Smooth muscle cell (in vitro differentiated cells): ENCODE data around the gene PMVK. TPM values are rescaled to one million over a fixed set of nuclear protein-coding genes. Genes with fewer than 3 reads are reported as not detected.

Source experiments
- DNase-seq: peaks from one replicate; lab custom pipeline; 2025; ENCODE audit not compliant: unreplicated experiment; lab: John Stamatoyannopoulos, UW
- H2AFZ ChIP-seq: fragments of 200-600 bp; sonication (generic); 2 replicates; pipeline ENCODE4 v1.6.0; 2016; ENCODE audit warnings: antibody characterized with exemption, low read depth, mild to moderate bottlenecking
- H3F3A ChIP-seq: fragments of 200-600 bp; sonication (generic); 2 replicates; pipeline ENCODE4 v1.6.0; 2017; ENCODE audit warnings: antibody characterized with exemption, low read depth
- H3K27ac ChIP-seq: fragments of 200-600 bp; sonication (generic); 2 replicates; pipeline ENCODE4 v1.5.1; 2016; ENCODE audit warnings: low read depth, mild to moderate bottlenecking
- H3K27me3 ChIP-seq: fragments of 200-600 bp; sonication (generic); 2 replicates; pipeline ENCODE4 v1.6.1; 2016; ENCODE audit warnings: low read depth, mild to moderate bottlenecking
- H3K36me3 ChIP-seq: fragments of 200-600 bp; sonication (generic); 2 replicates; pipeline ENCODE4 v1.5.1; 2016; ENCODE audit warnings: low read depth
- H3K4me1 ChIP-seq: fragments of 200-600 bp; sonication (generic); 2 replicates; pipeline ENCODE4 v1.5.1; 2016; ENCODE audit warnings: low read depth
- H3K4me2 ChIP-seq: fragments of 200-600 bp; sonication (generic); 2 replicates; pipeline ENCODE4 v1.6.0; 2016; ENCODE audit warnings: mild to moderate bottlenecking
- H3K4me3 ChIP-seq: fragments of 200-600 bp; sonication (generic); 2 replicates; pipeline ENCODE4 v1.5.1; 2016; ENCODE audit warnings: mild to moderate bottlenecking
- H3K79me2 ChIP-seq: fragments of 200-600 bp; sonication (generic); 2 replicates; pipeline ENCODE4 v1.6.0; 2016; ENCODE audit warnings: low read depth, mild to moderate bottlenecking
- H3K9ac ChIP-seq: fragments of 200-600 bp; sonication (generic); 2 replicates; pipeline ENCODE4 v1.6.0; 2016; ENCODE audit warnings: low read depth
- H3K9me3 ChIP-seq: fragments of 200-600 bp; sonication (generic); replicated peaks from 2 replicates; pipeline ENCODE4 v1.5.1; 2016; ENCODE audit warnings: low read depth
- H4K20me1 ChIP-seq: fragments of 200-600 bp; sonication (generic); 2 replicates; pipeline ENCODE4 v1.6.0; 2016; ENCODE audit warnings: low read depth
- WGBS: methylation state at CpG from one replicate; pipeline ENCODE4 v1.1.7; 2016; ENCODE audit warnings: low lambda C conversion rate; 5-methylcytosine and 5-hydroxymethylcytosine counted together
- polyA plus RNA-seq: library from polyadenylated mRNA; unstranded; fragments of >200 nt; fragmentation: Nextera tagmentation; extraction: Ambion mirVana; gene quantifications from 2 replicates; pipeline ENCODE4 v1.2.1, GENCODE V29; 2016
- total RNA-seq: library from RNA; depleted of rRNA; stranded (reverse); fragments of >200 nt; gene quantifications from 2 replicates; pipeline ENCODE4 v1.2.3, GENCODE V29; 2014
- TF ChIP-seq, protein P1 (sequence below): fragments of 200-600 bp; sonication (generic); IDR thresholded peaks from 2 replicates; pipeline ENCODE4 v1.5.1; 2017; ENCODE audit warnings: borderline replicate concordance, mild to moderate bottlenecking, antibody characterized with exemption; ENCODE audit not compliant: insufficient read depth, poor library complexity, severe bottlenecking

Gene PMVK
- total and polyA plus RNA-seq, 2 experiments from 2014 or later, result 6.7 to 31.2 TPM

DNA sequence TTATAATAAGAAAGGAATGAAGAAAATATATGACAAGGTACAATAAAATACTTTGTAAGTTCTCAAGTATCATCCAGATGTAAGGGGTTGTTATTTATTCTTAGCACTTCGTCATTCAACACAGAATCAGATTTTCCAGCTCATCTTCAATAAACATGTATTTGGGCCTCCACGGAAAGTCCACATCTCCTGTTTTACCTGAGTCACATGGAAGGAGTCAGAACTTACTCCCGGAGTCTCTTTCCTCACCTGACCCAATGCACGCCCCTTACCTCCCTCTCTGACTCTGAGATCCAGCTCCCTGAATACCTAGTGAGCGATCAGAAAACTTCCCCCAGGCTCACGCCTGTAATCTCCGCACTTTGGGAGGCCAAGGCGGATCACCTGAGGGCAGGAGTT, 1.5 kb upstream of the PMVK start:
- peak overlapping the region; percentile 99 for H3K9ac ChIP-seq
- H3K27ac ChIP-seq, result peak overlapping the region; percentile 96
- WGBS, result 90% methylated on average over 8 of the region's 8 CpGs
- peak overlapping the region; percentile 82 for H3K4me2 ChIP-seq
- peaks cover 15% of the 10 kb centered on the region for H3K4me1 ChIP-seq
- no peak for DNase-seq
- H3K79me2 ChIP-seq, result no peaks in the 10 kb centered on the region
- H2AFZ ChIP-seq, result no peak overlapping the region
- H3F3A ChIP-seq, result no peaks in the 10 kb centered on the region
- H3K27me3 ChIP-seq, result no peaks in the 10 kb centered on the region
- H4K20me1 ChIP-seq, result no peaks in the 10 kb centered on the region
- H3K9me3 ChIP-seq, result no peaks in the 10 kb centered on the region
- H3K4me3 ChIP-seq, result peak overlapping the region; percentile 62
- H3K36me3 ChIP-seq, result no peaks in the 10 kb centered on the region
- TF ChIP-seq, protein P1, sequence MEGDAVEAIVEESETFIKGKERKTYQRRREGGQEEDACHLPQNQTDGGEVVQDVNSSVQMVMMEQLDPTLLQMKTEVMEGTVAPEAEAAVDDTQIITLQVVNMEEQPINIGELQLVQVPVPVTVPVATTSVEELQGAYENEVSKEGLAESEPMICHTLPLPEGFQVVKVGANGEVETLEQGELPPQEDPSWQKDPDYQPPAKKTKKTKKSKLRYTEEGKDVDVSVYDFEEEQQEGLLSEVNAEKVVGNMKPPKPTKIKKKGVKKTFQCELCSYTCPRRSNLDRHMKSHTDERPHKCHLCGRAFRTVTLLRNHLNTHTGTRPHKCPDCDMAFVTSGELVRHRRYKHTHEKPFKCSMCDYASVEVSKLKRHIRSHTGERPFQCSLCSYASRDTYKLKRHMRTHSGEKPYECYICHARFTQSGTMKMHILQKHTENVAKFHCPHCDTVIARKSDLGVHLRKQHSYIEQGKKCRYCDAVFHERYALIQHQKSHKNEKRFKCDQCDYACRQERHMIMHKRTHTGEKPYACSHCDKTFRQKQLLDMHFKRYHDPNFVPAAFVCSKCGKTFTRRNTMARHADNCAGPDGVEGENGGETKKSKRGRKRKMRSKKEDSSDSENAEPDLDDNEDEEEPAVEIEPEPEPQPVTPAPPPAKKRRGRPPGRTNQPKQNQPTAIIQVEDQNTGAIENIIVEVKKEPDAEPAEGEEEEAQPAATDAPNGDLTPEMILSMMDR, result no peak

DNA sequence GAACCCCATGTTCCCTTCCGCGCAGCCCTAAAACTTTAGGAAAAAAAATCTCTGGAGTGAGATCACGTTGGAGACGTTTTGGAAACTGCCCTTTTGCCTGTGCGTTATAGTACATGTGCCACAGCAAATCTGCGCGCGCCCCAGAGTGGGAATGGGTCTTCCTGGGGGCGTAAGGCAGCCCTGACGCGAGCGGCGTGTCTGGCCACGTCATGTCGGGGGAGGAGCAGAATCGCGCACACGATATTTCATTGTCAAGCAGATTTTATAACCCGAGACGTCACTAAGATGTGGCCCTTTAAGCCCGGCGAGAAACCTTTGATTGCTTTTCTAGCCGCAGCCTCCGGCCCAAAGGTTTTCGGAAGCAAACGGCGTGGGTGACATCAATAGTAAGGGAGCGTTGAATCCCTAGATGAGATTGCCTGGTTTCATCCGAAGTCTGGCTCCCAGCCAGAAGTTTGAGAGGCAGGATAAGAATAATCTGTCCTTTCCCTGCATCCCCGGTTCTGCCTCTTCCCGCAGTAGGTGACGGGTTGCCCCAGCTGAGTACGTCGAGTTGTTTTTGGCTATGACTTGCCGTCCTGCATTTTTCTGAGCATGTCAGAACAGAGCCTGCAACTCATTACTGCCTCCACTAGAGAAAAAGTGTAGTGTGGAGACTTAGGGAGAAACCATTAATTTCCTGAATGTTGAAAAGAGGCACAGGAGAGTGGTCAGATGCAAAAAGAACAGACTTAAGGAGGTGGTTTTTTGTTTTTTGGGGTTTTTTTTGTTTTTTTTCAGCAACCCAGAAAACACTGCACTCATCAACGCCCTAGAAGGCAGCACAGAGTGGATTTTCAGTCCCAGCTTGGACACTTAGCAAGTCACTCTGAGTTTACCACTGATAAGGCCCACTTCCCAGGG, 817 bp upstream of the PMVK start:
- TF ChIP-seq, protein P1, result peak; percentile 6
- Histone ChIP-seq H3K36me3 (no peaks in the 10 kb centered on the region), H3K27me3 (no peaks in the 10 kb centered on the region), H3K9me3 (no peaks in the 10 kb centered on the region), H3F3A (no peaks in the 10 kb centered on the region), H4K20me1 (no peaks in the 10 kb centered on the region), H3K4me2 (peak overlapping the region; percentile 82), H3K27ac (peak overlapping the region; percentile 96), H3K9ac (peak overlapping the region; percentile 99), H3K79me2 (no peaks in the 10 kb centered on the region), H2AFZ (peak overlapping the region; percentile 78), H3K4me3 (peak overlapping the region; percentile 62), H3K4me1 (peaks cover 15% of the 10 kb centered on the region)
- DNase-seq, result peak; percentile 94
- whole genome bisulfite sequencing, result 2% methylated on average over 36 of the region's 36 CpGs

DNA sequence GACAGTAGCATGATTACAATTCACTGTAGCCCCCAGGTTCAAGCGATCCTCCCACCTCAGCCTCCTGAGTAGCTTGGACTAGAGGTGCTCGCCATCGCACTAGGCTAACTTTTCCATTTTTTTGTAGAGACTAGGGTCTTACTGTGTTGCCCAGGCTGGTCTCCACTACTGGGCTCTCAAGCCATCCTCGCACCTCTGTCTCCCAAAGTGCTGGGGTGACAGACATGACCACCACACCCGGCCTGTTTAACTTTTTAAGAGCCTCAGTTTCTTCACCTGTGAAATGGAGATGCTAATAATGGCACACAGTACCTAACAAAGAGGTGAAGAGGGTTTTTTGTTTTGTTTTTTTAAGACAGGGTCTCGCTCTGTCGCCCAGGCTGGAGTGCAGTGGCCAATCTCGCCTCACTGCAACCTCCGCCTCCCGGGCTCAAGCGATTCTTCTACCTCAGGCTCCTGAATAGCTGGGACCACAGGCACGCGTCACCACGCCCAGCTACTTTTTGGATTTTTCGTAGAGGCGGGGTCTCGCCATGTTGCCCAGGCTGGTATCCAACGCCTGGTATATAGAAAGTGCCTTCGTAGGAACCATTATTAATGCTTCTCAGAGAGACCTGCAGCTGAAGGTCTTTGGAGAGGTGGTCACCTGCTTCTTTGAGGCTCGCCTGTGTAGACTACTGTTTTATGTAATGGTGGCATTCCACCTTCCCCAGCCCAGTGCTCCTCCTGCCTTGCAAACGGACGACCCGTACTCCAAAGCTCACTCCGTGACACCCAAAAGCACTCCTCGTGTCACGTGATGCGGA, 567 bp downstream of the PMVK start:
- TF ChIP-seq, protein P1, result no peak
- Histone ChIP-seq H3K9me3 (no peaks in the 10 kb centered on the region), H3K4me2 (peak overlapping the region; percentile 82), H3K4me1 (peaks cover 11% of the 10 kb centered on the region), H2AFZ (peak overlapping the region; percentile 78), H3K79me2 (no peaks in the 10 kb centered on the region), H4K20me1 (no peaks in the 10 kb centered on the region), H3K27ac (peak overlapping the region; percentile 96), H3K36me3 (no peaks in the 10 kb centered on the region), H3K27me3 (no peaks in the 10 kb centered on the region), H3K4me3 (peak overlapping the region; percentile 62), H3F3A (no peaks in the 10 kb centered on the region), H3K9ac (peak overlapping the region; percentile 99)
- WGBS, result 45% methylated on average over 27 of the region's 27 CpGs
- no peak for DNase-seq
